ENCODE results near the gene NUFIP1.

Gene NUFIP1

DNA sequence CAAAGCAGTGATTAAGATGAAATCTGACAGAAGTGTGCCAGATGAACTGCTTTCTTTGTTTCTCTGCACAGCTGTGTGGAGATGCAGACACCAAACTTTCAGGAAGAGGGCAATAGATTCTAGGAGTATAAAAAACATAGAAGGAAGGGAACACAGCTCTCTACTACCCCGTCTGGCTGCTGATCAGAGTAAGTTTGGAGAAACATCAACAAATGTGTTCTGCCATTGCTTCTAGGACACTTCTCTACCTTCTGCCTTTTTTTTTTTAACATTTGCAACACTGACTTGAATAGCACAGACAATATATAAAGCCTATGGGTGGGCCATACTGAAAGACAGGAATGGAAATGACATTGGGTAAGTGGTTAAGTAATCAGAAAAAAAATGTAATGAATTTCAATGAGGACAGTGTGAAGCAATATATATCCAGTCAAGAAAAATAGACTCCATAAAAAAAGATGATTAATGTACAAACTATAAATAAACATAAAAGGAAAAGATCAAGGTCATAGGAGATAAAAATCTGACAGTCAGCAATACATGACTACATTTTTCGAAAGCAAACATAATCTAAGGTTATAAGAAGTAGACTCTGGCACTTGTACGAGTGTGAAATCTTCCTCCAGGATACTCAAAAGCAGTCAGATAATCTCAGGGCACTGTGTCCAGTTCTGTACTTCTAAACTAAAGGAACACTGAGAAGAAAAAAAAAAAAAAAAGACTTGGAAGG, 21.4 kb downstream of the NUFIP1 start:
- H3K27ac ChIP-seq (ENCODE audit: low read depth, low read length) = no peak overlapping the region
- H3K4me3 ChIP-seq (ENCODE audit: low read length) = no peak overlapping the region
- no peak overlapping the region for H3K23ac ChIP-seq (ENCODE audit: low read length)
- no peaks in the 10 kb centered on the region for H3K27me3 ChIP-seq (ENCODE audit: insufficient read depth, low read length, poor library complexity)
- no peak overlapping the region for H4K8ac ChIP-seq (ENCODE audit: low read depth, low read length)
- H3K4me1 ChIP-seq (ENCODE audit: control insufficient read depth, low read depth, low read length) = no peaks in the 10 kb centered on the region
- peaks cover 3% of the 10 kb centered on the region for H3K36me3 ChIP-seq (ENCODE audit: control insufficient read depth, insufficient read depth, low read length)
- H3K79me2 ChIP-seq (ENCODE audit: control insufficient read depth, insufficient read depth, low read length) = no peaks in the 10 kb centered on the region
- peaks cover 2% of the 10 kb centered on the region for H3K79me1 ChIP-seq (ENCODE audit: low read length)
- no peak overlapping the region for H4K5ac ChIP-seq (ENCODE audit: low read length)
- no peak overlapping the region for H2BK5ac ChIP-seq (ENCODE audit: low read length)
- DNase-seq = no peak
- H3K56ac ChIP-seq (ENCODE audit: low read length) = no peak overlapping the region
- H3K4me2 ChIP-seq (ENCODE audit: low read length) = no peak overlapping the region
- no CpG with 5 or more reads among the region's 3 CpGs for WGBS (ENCODE audit: extremely low coverage, insufficient coverage, low lambda C conversion rate)
- no peak overlapping the region for H2BK120ac ChIP-seq (ENCODE audit: low read depth, low read length)
- H2AK5ac ChIP-seq (ENCODE audit: low read length) = no peak overlapping the region
- H3K18ac ChIP-seq (ENCODE audit: low read length) = no peak overlapping the region
- H2BK15ac ChIP-seq (replicated peaks; ENCODE audit: low read depth) = no peak overlapping the region
- no peak overlapping the region for H3K9ac ChIP-seq (ENCODE audit: low read length)
- no peak overlapping the region for H3K4ac ChIP-seq (ENCODE audit: low read depth, low read length)

GRCh38 chr13:44961997-44962396, 27.3 kb downstream of the NUFIP1 start:
- no peak overlapping the region for H2BK5ac ChIP-seq (ENCODE audit: low read length)
- no peak overlapping the region for H4K8ac ChIP-seq (ENCODE audit: low read depth, low read length)
- no peaks in the 10 kb centered on the region for H3K27me3 ChIP-seq (ENCODE audit: insufficient read depth, low read length, poor library complexity)
- H3K79me1 ChIP-seq (ENCODE audit: low read length) = no peaks in the 10 kb centered on the region
- no peak overlapping the region for H3K18ac ChIP-seq (ENCODE audit: low read length)
- H2BK15ac ChIP-seq (replicated peaks; ENCODE audit: low read depth) = no peak overlapping the region
- H4K5ac ChIP-seq (ENCODE audit: low read length) = no peak overlapping the region
- no peaks in the 10 kb centered on the region for H3K4me1 ChIP-seq (ENCODE audit: control insufficient read depth, low read depth, low read length)
- H3K4me2 ChIP-seq (ENCODE audit: low read length) = no peak overlapping the region
- H3K27ac ChIP-seq (ENCODE audit: low read depth, low read length) = no peak overlapping the region
- no peak overlapping the region for H2AK5ac ChIP-seq (ENCODE audit: low read length)
- no peak overlapping the region for H3K4ac ChIP-seq (ENCODE audit: low read depth, low read length)
- H3K23ac ChIP-seq (ENCODE audit: low read length) = no peak overlapping the region
- no peak overlapping the region for H3K56ac ChIP-seq (ENCODE audit: low read length)
- no peak overlapping the region for H2BK120ac ChIP-seq (ENCODE audit: low read depth, low read length)
- WGBS (ENCODE audit: extremely low coverage, insufficient coverage, low lambda C conversion rate) = no CpG with 5 or more reads among the region's 2 CpGs
- H3K79me2 ChIP-seq (ENCODE audit: control insufficient read depth, insufficient read depth, low read length) = no peaks in the 10 kb centered on the region
- no peak for DNase-seq
- no peak overlapping the region for H3K9ac ChIP-seq (ENCODE audit: low read length)
- no peak overlapping the region for H3K4me3 ChIP-seq (ENCODE audit: low read length)
- peaks cover 7% of the 10 kb centered on the region for H3K36me3 ChIP-seq (ENCODE audit: control insufficient read depth, insufficient read depth, low read length)

GRCh38 chr13:44955406-44955805, 33.9 kb downstream of the NUFIP1 start:
- no peak overlapping the region for H3K4me2 ChIP-seq (ENCODE audit: low read length)
- no CpG with 5 or more reads among the region's 3 CpGs for WGBS (ENCODE audit: extremely low coverage, insufficient coverage, low lambda C conversion rate)

GRCh38 chr13:44954224-44954623, 35.0 kb downstream of the NUFIP1 start:
- Histone ChIP-seq H2BK120ac (ENCODE audit: low read depth, low read length) (no peak overlapping the region), H3K4ac (ENCODE audit: low read depth, low read length) (no peak overlapping the region), H2BK5ac (ENCODE audit: low read length) (no peak overlapping the region), H2AK5ac (ENCODE audit: low read length) (no peak overlapping the region), H3K36me3 (ENCODE audit: control insufficient read depth, insufficient read depth, low read length) (peaks cover 1% of the 10 kb centered on the region), H4K8ac (ENCODE audit: low read depth, low read length) (no peak overlapping the region), H3K4me1 (ENCODE audit: control insufficient read depth, low read depth, low read length) (no peaks in the 10 kb centered on the region), H3K79me2 (ENCODE audit: control insufficient read depth, insufficient read depth, low read length) (no peaks in the 10 kb centered on the region), H3K56ac (ENCODE audit: low read length) (no peak overlapping the region), H2BK15ac (replicated peaks; ENCODE audit: low read depth) (no peak overlapping the region), H3K79me1 (ENCODE audit: low read length) (no peaks in the 10 kb centered on the region), H3K23ac (ENCODE audit: low read length) (no peak overlapping the region), H4K5ac (ENCODE audit: low read length) (no peak overlapping the region), H3K4me3 (ENCODE audit: low read length) (no peak overlapping the region), H3K18ac (ENCODE audit: low read length) (no peak overlapping the region), H3K27ac (ENCODE audit: low read depth, low read length) (no peak overlapping the region), H3K27me3 (ENCODE audit: insufficient read depth, low read length, poor library complexity) (no peaks in the 10 kb centered on the region), H3K4me2 (ENCODE audit: low read length) (no peak overlapping the region), H3K9ac (ENCODE audit: low read length) (no peak overlapping the region)
- 100% methylated on average over 3 of the region's 7 CpGs for WGBS (ENCODE audit: extremely low coverage, insufficient coverage, low lambda C conversion rate)
- DNase-seq = no peak

More at GRCh38 chr13:44955406-44955805, 33.9 kb downstream of the NUFIP1 start:
- H3K27ac ChIP-seq (ENCODE audit: low read depth, low read length) = no peak overlapping the region
- H3K4me1 ChIP-seq (ENCODE audit: control insufficient read depth, low read depth, low read length) = no peaks in the 10 kb centered on the region
- no peak overlapping the region for H3K9ac ChIP-seq (ENCODE audit: low read length)
- H3K79me1 ChIP-seq (ENCODE audit: low read length) = no peaks in the 10 kb centered on the region
- no peak overlapping the region for H2BK15ac ChIP-seq (replicated peaks; ENCODE audit: low read depth)
- H3K79me2 ChIP-seq (ENCODE audit: control insufficient read depth, insufficient read depth, low read length) = no peaks in the 10 kb centered on the region
- H3K18ac ChIP-seq (ENCODE audit: low read length) = no peak overlapping the region
- H3K4ac ChIP-seq (ENCODE audit: low read depth, low read length) = no peak overlapping the region
- no peak for DNase-seq
- H2BK5ac ChIP-seq (ENCODE audit: low read length) = no peak overlapping the region
- no peak overlapping the region for H3K56ac ChIP-seq (ENCODE audit: low read length)
- H4K5ac ChIP-seq (ENCODE audit: low read length) = no peak overlapping the region
- H3K27me3 ChIP-seq (ENCODE audit: insufficient read depth, low read length, poor library complexity) = no peaks in the 10 kb centered on the region
- H3K23ac ChIP-seq (ENCODE audit: low read length) = no peak overlapping the region
- H4K8ac ChIP-seq (ENCODE audit: low read depth, low read length) = no peak overlapping the region
- no peak overlapping the region for H2BK120ac ChIP-seq (ENCODE audit: low read depth, low read length)
- no peak overlapping the region for H3K4me3 ChIP-seq (ENCODE audit: low read length)
- no peak overlapping the region for H2AK5ac ChIP-seq (ENCODE audit: low read length)
- no peaks in the 10 kb centered on the region for H3K36me3 ChIP-seq (ENCODE audit: control insufficient read depth, insufficient read depth, low read length)

GRCh38 chr13:44952671-44953070, 36.6 kb downstream of the NUFIP1 start:
- no peak overlapping the region for H3K4ac ChIP-seq (ENCODE audit: low read depth, low read length)
- H3K4me3 ChIP-seq (ENCODE audit: low read length) = no peak overlapping the region
- no peak overlapping the region for H3K9ac ChIP-seq (ENCODE audit: low read length)
- H2BK15ac ChIP-seq (replicated peaks; ENCODE audit: low read depth) = no peak overlapping the region
- no peak for DNase-seq
- H3K23ac ChIP-seq (ENCODE audit: low read length) = no peak overlapping the region
- no peaks in the 10 kb centered on the region for H3K79me1 ChIP-seq (ENCODE audit: low read length)
- no peak overlapping the region for H2AK5ac ChIP-seq (ENCODE audit: low read length)
- peaks cover 1% of the 10 kb centered on the region for H3K36me3 ChIP-seq (ENCODE audit: control insufficient read depth, insufficient read depth, low read length)
- H3K56ac ChIP-seq (ENCODE audit: low read length) = no peak overlapping the region
- no peak overlapping the region for H3K18ac ChIP-seq (ENCODE audit: low read length)
- no peaks in the 10 kb centered on the region for H3K79me2 ChIP-seq (ENCODE audit: control insufficient read depth, insufficient read depth, low read length)
- no peaks in the 10 kb centered on the region for H3K27me3 ChIP-seq (ENCODE audit: insufficient read depth, low read length, poor library complexity)
- H3K27ac ChIP-seq (ENCODE audit: low read depth, low read length) = no peak overlapping the region
- H2BK5ac ChIP-seq (ENCODE audit: low read length) = no peak overlapping the region
- H4K5ac ChIP-seq (ENCODE audit: low read length) = no peak overlapping the region
- no peak overlapping the region for H4K8ac ChIP-seq (ENCODE audit: low read depth, low read length)
- H2BK120ac ChIP-seq (ENCODE audit: low read depth, low read length) = no peak overlapping the region
- no CpG with 5 or more reads among the region's 2 CpGs for WGBS (ENCODE audit: extremely low coverage, insufficient coverage, low lambda C conversion rate)
- H3K4me1 ChIP-seq (ENCODE audit: control insufficient read depth, low read depth, low read length) = no peaks in the 10 kb centered on the region
- H3K4me2 ChIP-seq (ENCODE audit: low read length) = no peak overlapping the region

- Histone ChIP-seq H3K4ac (ENCODE audit: low read depth, low read length) (no peak overlapping the region), H3K4me1 (ENCODE audit: control insufficient read depth, low read depth, low read length) (no peaks in the 10 kb centered on the region), H2BK15ac (replicated peaks; ENCODE audit: low read depth) (no peak overlapping the region), H3K79me2 (ENCODE audit: control insufficient read depth, insufficient read depth, low read length) (no peaks in the 10 kb centered on the region), H2BK5ac (ENCODE audit: low read length) (no peak overlapping the region), H2AK5ac (ENCODE audit: low read length) (no peak overlapping the region), H3K9ac (ENCODE audit: low read length) (no peak overlapping the region), H3K27ac (ENCODE audit: low read depth, low read length) (no peak overlapping the region), H3K36me3 (ENCODE audit: control insufficient read depth, insufficient read depth, low read length) (peaks cover 1% of the 10 kb centered on the region), H3K27me3 (ENCODE audit: insufficient read depth, low read length, poor library complexity) (no peaks in the 10 kb centered on the region), H4K5ac (ENCODE audit: low read length) (no peak overlapping the region), H2BK120ac (ENCODE audit: low read depth, low read length) (no peak overlapping the region), H3K23ac (ENCODE audit: low read length) (no peak overlapping the region), H3K79me1 (ENCODE audit: low read length) (no peaks in the 10 kb centered on the region), H3K18ac (ENCODE audit: low read length) (no peak overlapping the region), H4K8ac (ENCODE audit: low read depth, low read length) (no peak overlapping the region), H3K56ac (ENCODE audit: low read length) (no peak overlapping the region), H3K4me2 (ENCODE audit: low read length) (no peak overlapping the region), H3K4me3 (ENCODE audit: low read length) (no peak overlapping the region)
- no peak for DNase-seq
Observed at GRCh38 chr13:44951184-44951583, 38.1 kb downstream of the NUFIP1 start.

Data from mesendoderm (in vitro differentiated cells).